Activated T-cell treated with anti-CD3 and anti-CD28 coated beads, Interleukin-2, amount 50 U/mL, for 72 hours (primary cell): Measurements from ENCODE around the gene ABTB2. TPM values are rescaled to one million over a fixed set of nuclear protein-coding genes. Genes with fewer than 3 reads are reported as not detected.
"Not testable (repeated sequence)": the region's sequence is repeated elsewhere in the genome, so short reads cannot be mapped to it uniquely, and the experiment has no call there.

Experiments used
- ATAC-seq, 2 donors: fragments of 150-1000 bp; cut with Tn5 transposase; replicated peaks in 1 of 2; 2 replicates each; pipeline ENCODE4 v1.10.0; 2021; ENCODE audit warnings: moderate library complexity in 2 of 2, mild to moderate bottlenecking in 1 of 2
- DNase-seq, 2 donors: peaks; one replicate each; pipeline ENCODE4 v3.0.0; 2021 to 2022; ENCODE audit warnings: mixed read lengths in 1 of 2
- H3K27ac Mint-ChIP-seq: one replicate; pipeline ENCODE4 v1.8.0; 2022; ENCODE audit warnings: mild to moderate bottlenecking, moderate library complexity, mixed read lengths
- H3K27me3 Mint-ChIP-seq: one replicate; pipeline ENCODE4 v1.8.0; 2022; ENCODE audit warnings: low read depth, mixed read lengths
- H3K36me3 Mint-ChIP-seq, 2 donors: one replicate each; pipeline ENCODE4 v1.8.0; 2022; ENCODE audit warnings: mixed read lengths in 2 of 2, mild to moderate bottlenecking in 1 of 2; ENCODE audit not compliant: insufficient read depth in 2 of 2
- H3K4me1 Mint-ChIP-seq: one replicate; pipeline ENCODE4 v1.8.0; 2022; ENCODE audit warnings: low read depth, mixed read lengths
- H3K4me3 Mint-ChIP-seq, 2 donors: one replicate each; pipeline ENCODE4 v1.8.0; 2022; ENCODE audit warnings: mild to moderate bottlenecking in 2 of 2, mixed read lengths in 2 of 2, moderate library complexity in 2 of 2
- H3K9me3 Mint-ChIP-seq, 2 donors: one replicate each; pipeline ENCODE4 v1.8.0; 2022; ENCODE audit warnings: mixed read lengths in 2 of 2
- total RNA-seq, 2 donors: library from RNA; stranded (reverse); gene quantifications; one replicate each; pipeline ENCODE4 v1.2.3, GENCODE V29; 2022

ABTB2 gene
- total RNA-seq, 2 donors from 2014 or later, result 2.2 to 5.6 TPM

DNA sequence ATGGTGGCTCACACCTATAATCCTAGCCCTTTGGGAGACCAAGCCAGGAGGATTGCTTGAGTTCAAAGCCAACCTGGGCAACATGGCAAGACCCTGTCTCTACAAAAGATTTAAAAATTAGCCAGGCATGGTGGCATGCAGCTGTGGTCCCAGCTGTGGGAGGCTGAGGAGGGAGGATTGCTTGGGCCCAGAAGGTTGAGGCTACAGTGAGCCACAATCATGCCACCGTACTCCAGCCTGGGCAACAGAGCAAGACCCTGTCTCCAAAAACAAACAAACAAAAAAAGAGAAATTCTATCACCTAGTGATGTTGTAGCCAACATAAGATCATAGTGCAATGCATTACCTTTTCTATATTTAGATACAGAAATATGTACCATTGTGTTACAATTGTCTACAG lies 138.5 kb downstream of the ABTB2 start:
- no peak overlapping the region for H3K27ac Mint-ChIP-seq
- no peak for DNase-seq

GRCh38 chr11:34218756-34219155 lies 139.1 kb downstream of the ABTB2 start:
- H3K27ac Mint-ChIP-seq, H3K36me3 Mint-ChIP-seq, H3K4me3 Mint-ChIP-seq, DNase-seq, H3K9me3 Mint-ChIP-seq, ATAC-seq: not testable (repeated sequence)
- Mint-ChIP-seq H3K4me1 (peaks cover 17% of the 10 kb centered on the region), H3K27me3 (peaks cover 18% of the 10 kb centered on the region)

More for the DNA sequence above, 138.5 kb downstream of the ABTB2 start:
- H3K9me3 Mint-ChIP-seq, result no peaks in the 10 kb centered on the region
- no peak overlapping the region for H3K4me3 Mint-ChIP-seq
- peaks cover 23% of the 10 kb centered on the region for H3K27me3 Mint-ChIP-seq
- no peak for ATAC-seq
- H3K4me1 Mint-ChIP-seq, result peaks cover 11% of the 10 kb centered on the region
- H3K36me3 Mint-ChIP-seq, result no peaks in the 10 kb centered on the region

DNA sequence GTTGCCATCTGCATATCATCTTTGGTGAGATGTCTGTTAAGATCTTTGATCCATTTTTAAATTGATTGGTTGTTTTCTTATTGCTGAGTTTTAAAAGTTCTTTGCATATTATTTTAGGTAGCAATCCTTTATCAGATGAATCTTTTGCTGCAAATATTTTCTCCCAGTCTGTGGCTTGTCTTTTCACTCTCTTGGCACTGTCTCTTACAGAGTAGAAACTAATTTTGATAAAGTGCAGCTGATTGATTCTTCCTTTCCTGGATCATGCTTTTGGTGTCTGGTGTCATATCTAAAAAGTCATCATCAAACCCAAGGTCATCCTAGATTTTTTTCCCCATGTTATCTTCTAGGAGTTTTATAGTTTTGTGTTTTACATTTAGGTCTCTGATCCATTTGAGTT lies 139.7 kb downstream of the ABTB2 start:
- Mint-ChIP-seq H3K27ac (no peak overlapping the region), H3K4me3 (no peak overlapping the region), H3K4me1 (peaks cover 24% of the 10 kb centered on the region), H3K27me3 (peaks cover 11% of the 10 kb centered on the region), H3K9me3 (no peaks in the 10 kb centered on the region), H3K36me3 (no peaks in the 10 kb centered on the region)
- ATAC-seq (no peak), DNase-seq (no peak)

DNA sequence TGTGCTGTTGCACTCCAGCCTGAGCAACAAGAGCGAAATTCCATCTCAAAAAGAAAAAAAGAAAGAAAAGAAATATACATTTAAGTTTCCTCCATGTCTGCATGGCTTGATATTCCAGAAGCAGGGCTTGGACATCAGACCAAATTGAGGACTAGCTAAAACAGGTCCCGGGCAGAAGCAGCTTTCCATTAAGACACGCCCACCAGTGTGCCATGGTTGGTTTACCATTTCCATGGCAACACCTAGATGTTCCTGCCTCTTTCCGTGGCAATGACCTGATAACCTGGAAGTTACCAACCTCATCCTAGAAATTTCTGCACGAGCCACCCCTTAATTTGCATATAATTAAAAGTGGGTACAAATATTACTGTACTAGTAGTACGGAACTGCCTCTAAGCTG lies 141.1 kb downstream of the ABTB2 start:
- H3K36me3 Mint-ChIP-seq, result no peaks in the 10 kb centered on the region
- peaks cover 24% of the 10 kb centered on the region for H3K4me1 Mint-ChIP-seq
- H3K27me3 Mint-ChIP-seq, result peaks cover 8% of the 10 kb centered on the region
- no peak overlapping the region for H3K27ac Mint-ChIP-seq
- ATAC-seq (no peak), DNase-seq (no peak)
- no peak overlapping the region for H3K4me3 Mint-ChIP-seq
- H3K9me3 Mint-ChIP-seq, result no peaks in the 10 kb centered on the region

- H3K9me3 Mint-ChIP-seq, result no peaks in the 10 kb centered on the region
- no peak for DNase-seq
- H3K4me1 Mint-ChIP-seq, result peaks cover 24% of the 10 kb centered on the region
- H3K4me3 Mint-ChIP-seq, result no peak overlapping the region
- peaks cover 8% of the 10 kb centered on the region for H3K27me3 Mint-ChIP-seq
- no peak for ATAC-seq
- H3K36me3 Mint-ChIP-seq, result no peaks in the 10 kb centered on the region
- no peak overlapping the region for H3K27ac Mint-ChIP-seq
Observed at GRCh38 chr11:34215806-34216453, 141.9 kb downstream of the ABTB2 start.

- peak; percentile 86 to 90 for DNase-seq
- Mint-ChIP-seq H3K27me3 (peaks cover 8% of the 10 kb centered on the region), H3K36me3 (no peaks in the 10 kb centered on the region), H3K9me3 (no peaks in the 10 kb centered on the region), H3K4me1 (peaks cover 24% of the 10 kb centered on the region), H3K27ac (no peak overlapping the region), H3K4me3 (peak overlapping the region; percentile 55 to 66)
- ATAC-seq, result peak; percentile 100
Observed at GRCh38 chr11:34214961-34215805, 142.6 kb downstream of the ABTB2 start.

GRCh38 chr11:34213366-34213765 lies 144.4 kb downstream of the ABTB2 start:
- no peak for ATAC-seq
- H3K27ac Mint-ChIP-seq, result no peak overlapping the region
- no peak for DNase-seq
- H3K4me1 Mint-ChIP-seq, result peaks cover 31% of the 10 kb centered on the region
- no peaks in the 10 kb centered on the region for H3K36me3 Mint-ChIP-seq
- peaks cover 6% of the 10 kb centered on the region for H3K27me3 Mint-ChIP-seq
- peak overlapping the region in 1 of 2 donors; percentile 66 for H3K4me3 Mint-ChIP-seq
- no peaks in the 10 kb centered on the region for H3K9me3 Mint-ChIP-seq

DNA sequence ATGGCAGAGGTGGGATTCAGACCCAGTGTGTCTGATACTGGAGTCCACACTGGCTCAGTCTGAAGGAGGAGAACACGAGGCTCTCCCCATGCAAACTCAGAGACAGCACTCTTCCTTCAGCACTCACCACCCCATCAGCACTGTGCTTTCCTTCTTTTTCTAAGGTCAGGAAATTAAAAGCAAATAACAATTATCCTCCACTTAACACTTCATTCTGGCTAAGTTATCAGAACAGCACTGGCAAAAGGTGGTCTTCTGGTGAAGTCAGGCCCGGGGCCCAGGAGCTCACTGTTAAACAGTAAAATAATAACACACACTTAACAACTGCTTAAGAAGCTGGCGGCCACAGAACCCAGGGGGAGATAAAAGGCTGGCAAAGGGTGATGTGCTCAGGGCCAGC lies 145.2 kb downstream of the ABTB2 start:
- Mint-ChIP-seq H3K4me3 (no peak overlapping the region), H3K27me3 (no peaks in the 10 kb centered on the region), H3K36me3 (no peaks in the 10 kb centered on the region), H3K27ac (no peak overlapping the region), H3K9me3 (no peaks in the 10 kb centered on the region), H3K4me1 (peaks cover 39% of the 10 kb centered on the region)
- ATAC-seq (no peak), DNase-seq (no peak)

DNA sequence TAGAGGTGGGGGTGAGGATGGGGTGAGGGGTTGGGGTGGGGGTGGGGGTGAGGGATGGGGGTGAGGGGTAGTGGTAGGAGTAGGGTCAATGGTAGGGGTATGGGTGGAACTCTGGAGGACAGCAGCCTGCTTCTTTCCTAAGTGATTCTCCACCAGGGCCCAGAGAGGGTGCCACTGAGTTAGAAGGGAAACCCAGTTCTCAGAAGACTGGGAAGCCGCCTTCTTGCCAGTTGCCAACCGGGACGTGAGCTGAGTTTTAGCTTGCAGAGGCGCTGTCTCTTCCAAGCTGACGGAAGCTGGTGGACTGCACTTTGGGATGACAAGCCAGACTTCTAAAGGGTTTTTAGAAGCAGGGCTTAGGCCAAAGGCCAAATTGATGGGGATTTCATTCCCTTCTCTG lies 148.0 kb downstream of the ABTB2 start:
- H3K4me3 Mint-ChIP-seq, result no peak overlapping the region
- DNase-seq (no peak), ATAC-seq (no peak)
- H3K4me1 Mint-ChIP-seq, result peaks cover 42% of the 10 kb centered on the region
- H3K9me3 Mint-ChIP-seq, result no peaks in the 10 kb centered on the region
- no peaks in the 10 kb centered on the region for H3K36me3 Mint-ChIP-seq
- H3K27me3 Mint-ChIP-seq, result peaks cover 6% of the 10 kb centered on the region
- H3K27ac Mint-ChIP-seq, result no peak overlapping the region

DNA sequence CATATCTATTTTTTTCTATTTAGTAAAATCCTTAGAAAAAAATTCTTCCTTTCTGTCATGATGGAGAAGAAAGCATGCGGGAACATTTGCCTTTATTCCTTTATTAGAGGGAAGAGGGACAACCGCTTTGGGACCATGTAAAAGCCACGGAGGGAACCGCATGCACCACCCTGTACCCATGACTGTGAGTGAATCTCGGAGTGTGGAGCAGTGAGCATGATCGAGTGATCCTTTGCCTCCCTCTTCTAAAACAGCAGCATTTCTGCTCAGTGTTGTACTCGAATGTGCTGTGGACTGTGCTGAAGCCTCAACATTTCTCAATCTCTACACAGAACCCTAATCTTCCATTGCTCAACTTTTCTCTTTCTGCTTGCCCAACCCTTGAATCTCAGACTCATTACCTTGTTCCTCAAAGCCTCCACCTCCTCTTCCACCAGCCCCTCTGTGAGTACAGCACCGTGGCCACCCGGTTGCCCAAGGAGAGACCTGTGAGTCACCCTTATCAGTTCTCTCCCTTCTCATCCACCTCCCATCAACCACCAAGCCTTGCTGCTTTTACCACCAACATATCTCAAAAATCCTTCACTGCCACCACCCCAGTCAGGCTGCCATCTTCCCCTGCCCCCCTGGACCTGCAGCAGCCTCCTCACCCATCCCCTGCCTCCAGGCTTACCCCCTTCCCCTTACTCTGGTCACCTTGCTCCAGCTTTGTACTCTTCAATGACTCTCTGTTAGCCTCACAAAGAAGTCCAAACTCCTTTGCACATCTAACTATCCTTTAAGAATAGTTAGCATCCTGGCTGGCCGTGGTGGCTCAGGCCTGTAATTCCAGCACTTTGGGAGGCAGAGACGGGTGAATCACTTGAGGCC lies 149.3 kb downstream of the ABTB2 start:
- Mint-ChIP-seq H3K27ac (no peak overlapping the region), H3K4me1 (peaks cover 32% of the 10 kb centered on the region), H3K36me3 (no peaks in the 10 kb centered on the region), H3K27me3 (peaks cover 6% of the 10 kb centered on the region), H3K4me3 (no peak overlapping the region), H3K9me3 (no peaks in the 10 kb centered on the region)
- DNase-seq, result peak; percentile 18 to 53
- peak; percentile 84 to 89 for ATAC-seq

GRCh38 chr11:34207487-34208180 lies 150.2 kb downstream of the ABTB2 start:
- Mint-ChIP-seq H3K9me3 (no peaks in the 10 kb centered on the region), H3K27ac (no peak overlapping the region), H3K36me3 (no peaks in the 10 kb centered on the region), H3K27me3 (peaks cover 6% of the 10 kb centered on the region), H3K4me3 (no peak overlapping the region), H3K4me1 (peaks cover 34% of the 10 kb centered on the region)
- DNase-seq (no peak), ATAC-seq (no peak)

- Mint-ChIP-seq H3K36me3 (peaks cover 0 to 2% of the 10 kb centered on the region in 2 donors), H3K9me3 (no peaks in the 10 kb centered on the region), H3K27me3 (peaks cover 13% of the 10 kb centered on the region), H3K27ac (no peak overlapping the region), H3K4me1 (peaks cover 43% of the 10 kb centered on the region), H3K4me3 (peak overlapping the region in 1 of 2 donors; percentile 7)
- no peak for ATAC-seq
- DNase-seq, result no peak
Observed at GRCh38 chr11:34206407-34207300, 151.2 kb downstream of the ABTB2 start.
